ENCODE measurements around the gene SPATA3.
"Not testable (repeated sequence)": the region's sequence is repeated elsewhere in the genome, so short reads cannot be mapped to it uniquely, and the experiment has no call there.

Gene SPATA3

DNA sequence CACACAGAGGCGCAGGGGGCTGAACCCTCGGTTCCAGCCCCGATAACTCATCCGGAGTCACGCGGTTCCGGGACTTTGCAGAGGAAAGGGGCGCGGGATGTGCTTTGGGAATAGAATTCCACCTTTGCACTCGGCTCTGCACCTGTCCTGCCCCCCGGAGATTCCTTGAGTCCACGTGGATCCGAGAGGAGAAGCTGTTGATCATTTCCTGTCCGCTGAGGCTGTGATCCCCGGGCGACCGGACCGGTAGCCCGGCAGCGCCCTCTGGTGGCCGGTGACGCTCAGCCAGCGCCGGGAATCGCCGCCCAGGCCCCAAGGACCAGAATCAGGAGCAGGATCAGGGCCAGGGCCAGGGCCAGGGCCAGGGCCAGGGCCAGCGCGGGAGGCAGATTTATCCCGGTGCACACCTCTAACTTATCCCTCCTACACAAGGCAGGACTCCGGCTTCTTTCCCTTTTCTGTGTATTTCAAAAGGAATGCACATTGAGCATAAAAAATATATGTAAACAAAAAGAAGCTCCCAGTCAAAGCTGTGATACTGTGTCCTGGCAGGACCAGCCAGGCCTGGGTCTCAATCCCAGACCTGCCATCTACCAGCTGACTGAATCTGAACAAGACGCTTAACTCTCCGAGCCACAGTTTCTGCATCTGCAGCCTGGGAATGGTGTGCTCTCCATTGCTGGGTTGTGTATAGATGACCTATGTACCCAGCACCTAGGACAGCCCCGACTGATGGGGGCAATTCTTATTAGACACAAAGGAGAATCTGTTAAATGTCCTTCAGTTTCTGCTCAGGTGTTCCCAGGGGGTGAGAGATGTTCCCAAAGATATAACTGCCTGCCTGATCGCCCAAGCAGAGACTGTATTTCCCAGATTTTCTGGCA is 8.5 kb upstream of the SPATA3 start:
- H3K4me3 ChIP-seq (ENCODE audit: low read length), result 0 out of 2 replicates have a peak overlapping the region, but pooled peaks have one; percentile 2
- DNase-seq (ENCODE audit: low read depth, low spot score), result no peak

DNA sequence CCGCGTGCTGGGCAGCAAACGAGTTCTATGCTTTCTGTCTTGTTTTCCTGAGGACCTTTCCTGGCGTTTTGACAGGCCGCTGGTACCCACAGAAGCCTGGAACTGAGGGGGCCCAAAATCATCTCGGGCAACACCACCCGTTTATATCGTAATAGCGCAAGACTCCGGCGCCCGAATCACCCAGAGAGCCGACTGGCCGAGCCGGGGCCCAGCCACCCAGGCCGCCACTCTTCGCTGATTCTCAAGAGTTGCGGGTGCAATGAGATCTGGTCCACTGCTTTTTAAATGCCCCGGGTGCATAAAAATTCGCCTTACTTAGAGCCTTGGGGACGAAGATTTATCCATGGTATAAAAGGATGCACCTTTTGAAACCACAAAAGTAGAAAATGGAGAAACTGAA is 6.2 kb upstream of the SPATA3 start:
- H3K4me3 ChIP-seq (ENCODE audit: low read length), result no peak overlapping the region
- no peak for DNase-seq (ENCODE audit: low read depth, low spot score)

DNA sequence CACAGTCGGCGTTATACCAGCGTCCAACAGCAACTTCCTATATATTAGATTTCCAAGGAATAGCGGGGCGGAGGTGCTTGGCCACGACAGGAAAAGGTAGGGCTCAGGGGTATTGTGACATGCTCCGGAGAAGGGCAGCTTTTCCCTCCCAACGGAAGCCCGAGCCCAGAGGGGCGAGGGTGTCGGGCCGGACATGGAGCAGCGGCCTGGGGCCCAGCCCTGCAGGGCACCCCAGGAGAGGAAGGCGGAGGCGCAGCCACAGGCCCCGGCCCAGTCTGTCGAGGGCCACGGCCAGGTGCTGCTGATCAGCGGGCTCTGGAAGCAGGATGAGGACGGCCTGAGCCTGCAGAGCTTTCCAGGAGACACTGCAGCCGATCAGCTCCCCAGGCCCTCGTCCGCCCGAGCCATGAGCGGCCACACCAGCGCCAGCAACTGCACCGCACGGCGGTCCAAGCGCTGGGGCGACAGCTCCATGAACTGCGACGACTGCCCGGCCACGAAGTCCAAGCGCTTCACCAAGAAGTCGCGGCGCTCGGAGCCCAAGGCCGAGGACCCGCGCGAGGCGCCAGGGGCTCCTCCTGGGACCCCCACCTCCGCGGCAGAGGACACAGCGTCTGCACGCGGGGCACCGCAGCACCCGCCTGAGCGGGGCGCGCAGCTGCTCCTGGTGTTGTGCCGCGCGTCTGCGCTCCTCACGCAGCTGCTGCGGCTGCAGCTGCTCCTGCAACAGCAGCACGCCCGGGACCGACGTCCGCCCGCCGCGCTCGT is 5.6 kb upstream of the SPATA3 start:
- no peak overlapping the region for H3K4me3 ChIP-seq (ENCODE audit: low read length)
- DNase-seq (ENCODE audit: low read depth, low spot score), result no peak

DNA sequence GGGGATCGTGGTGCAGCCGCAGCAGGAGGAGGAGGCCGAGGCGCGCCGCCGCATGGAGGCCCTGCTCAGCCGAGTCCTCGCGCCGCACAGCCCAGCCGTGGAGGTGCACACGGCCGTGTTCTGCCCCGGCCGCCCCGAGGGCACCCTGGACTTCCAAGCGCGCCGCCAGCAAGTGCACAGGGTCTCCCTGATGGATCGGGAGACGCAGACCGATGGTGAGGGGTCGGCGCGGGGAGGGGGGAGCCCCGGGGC is 5.1 kb upstream of the SPATA3 start:
- DNase-seq (ENCODE audit: low read depth, low spot score), result no peak

DNA sequence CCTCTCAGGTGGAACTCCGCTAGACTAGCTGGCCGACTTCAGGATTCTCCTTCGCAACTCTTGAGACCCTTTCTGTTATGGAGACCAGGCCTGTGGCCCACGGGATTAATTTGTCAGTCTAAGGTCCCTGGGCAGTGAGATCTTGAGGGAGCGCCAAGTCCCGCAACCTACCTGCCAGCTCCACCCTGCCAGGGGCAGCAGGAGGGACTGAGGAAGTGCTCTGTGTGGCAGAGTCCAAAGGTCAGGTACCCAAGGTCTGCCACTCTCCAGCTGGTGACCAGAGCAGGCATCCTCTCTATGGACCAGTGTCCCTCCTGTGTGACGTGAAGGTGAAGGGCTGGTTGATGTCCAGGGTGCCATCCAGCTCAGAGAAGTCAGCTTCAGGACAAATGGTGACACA is 4.3 kb upstream of the SPATA3 start:
- no peak overlapping the region for H3K4me3 ChIP-seq (ENCODE audit: low read length)
- DNase-seq (ENCODE audit: low read depth, low spot score), result no peak

More for the DNA sequence above, 5.1 kb upstream of the SPATA3 start:
- H3K4me3 ChIP-seq (ENCODE audit: low read length), result no peak overlapping the region

DNA sequence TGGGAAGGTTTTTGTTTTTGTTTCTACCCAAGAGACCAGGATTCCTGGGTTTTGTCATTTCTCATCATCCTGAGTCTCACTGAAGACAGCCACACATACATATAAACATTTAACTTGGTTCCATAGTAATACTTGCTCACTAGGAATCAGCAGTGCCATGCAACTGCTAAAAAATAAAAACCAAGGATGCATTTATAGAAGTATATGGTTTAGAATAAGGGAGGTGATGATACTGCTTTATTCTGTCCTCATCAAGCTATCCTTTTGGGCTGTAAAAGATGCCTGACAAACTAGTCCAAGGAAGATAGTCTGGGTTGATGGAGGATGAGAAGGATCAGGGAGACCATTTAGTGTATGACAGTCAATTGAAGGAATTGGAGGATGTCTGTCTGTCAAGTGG is 740 bp downstream of the SPATA3 start:
- no peak overlapping the region for H3K4me3 ChIP-seq (ENCODE audit: low read length)
- DNase-seq (ENCODE audit: low read depth, low spot score), result no peak

DNA sequence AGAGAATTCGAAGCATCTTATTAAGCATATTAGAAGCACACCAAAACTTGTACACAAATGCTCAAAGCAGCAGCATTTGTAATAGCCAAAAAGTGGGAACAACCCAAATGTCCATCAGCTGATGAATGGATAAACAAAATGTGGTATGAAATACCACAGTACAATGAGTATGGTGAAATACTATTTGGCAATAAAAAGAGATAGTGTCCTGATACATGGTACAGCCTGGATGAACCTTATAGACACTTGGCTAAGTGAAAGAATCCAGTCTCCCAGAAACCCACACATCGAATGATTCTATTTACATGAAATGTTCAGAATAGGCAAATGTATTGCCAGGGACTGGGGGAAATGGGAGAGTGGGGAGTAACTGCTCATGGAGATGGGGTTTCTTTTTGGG is 3.0 kb downstream of the SPATA3 start:
- DNase-seq (ENCODE audit: low read depth, low spot score), result no peak
- no peak overlapping the region for H3K4me3 ChIP-seq (ENCODE audit: low read length)

DNA sequence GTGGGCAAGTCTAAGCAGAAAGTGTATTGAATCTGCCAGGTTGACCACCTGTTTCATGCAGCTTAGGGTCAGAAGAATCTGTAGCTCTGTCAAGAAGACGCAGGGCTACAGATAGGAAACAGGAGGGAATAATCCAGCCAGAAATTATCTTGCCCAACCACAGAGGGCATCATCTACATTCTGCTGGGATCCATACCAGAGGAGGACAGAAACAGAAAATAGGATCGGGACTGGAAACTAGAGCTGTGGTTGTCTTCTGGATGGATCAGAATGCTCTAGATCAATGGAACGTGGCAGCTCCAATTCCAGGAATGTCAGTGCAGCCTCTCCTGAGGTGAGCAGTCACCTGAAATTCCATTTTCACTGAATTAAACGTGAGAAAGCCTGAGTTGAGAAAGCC is 3.6 kb downstream of the SPATA3 start:
- no peak overlapping the region for H3K4me3 ChIP-seq (ENCODE audit: low read length)
- DNase-seq (ENCODE audit: low read depth, low spot score), result no peak

DNA sequence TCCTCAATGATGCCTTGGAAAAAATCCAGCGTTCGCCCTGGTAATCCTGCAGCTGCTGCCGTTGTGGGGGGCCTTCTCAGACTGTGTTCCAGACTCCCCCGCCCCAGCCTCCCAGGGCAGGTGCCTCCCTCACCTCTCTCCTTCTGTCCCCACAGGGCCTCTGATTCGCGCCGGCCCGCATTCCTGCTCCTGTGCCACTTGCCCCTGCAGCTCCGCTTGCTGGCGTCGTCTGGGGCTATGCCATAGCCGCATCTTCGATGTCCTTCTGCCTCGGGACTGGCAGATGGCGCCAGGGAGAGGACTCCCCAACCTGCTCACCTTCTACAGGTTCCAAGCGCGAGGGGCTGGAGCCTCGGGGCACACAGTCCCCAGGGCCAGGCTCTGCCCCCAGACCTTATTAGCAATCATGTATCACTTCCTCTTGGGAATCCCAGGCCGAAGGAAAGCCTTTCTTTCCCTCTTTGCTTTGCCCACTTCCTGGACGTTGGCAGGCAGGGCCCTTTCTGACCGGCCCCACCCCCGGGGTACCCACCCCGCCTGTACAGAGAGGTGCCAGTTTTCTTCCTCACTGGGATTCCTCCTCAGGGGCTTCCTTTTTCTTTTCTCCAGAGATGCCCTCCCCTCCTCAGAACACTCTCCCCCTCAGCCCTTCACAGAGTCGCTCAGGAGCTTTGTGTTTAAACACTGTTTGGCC is 4.4 kb downstream of the SPATA3 start:
- no peak overlapping the region for H3K4me3 ChIP-seq (ENCODE audit: low read length)
- DNase-seq (ENCODE audit: low read depth, low spot score), result no peak

DNA sequence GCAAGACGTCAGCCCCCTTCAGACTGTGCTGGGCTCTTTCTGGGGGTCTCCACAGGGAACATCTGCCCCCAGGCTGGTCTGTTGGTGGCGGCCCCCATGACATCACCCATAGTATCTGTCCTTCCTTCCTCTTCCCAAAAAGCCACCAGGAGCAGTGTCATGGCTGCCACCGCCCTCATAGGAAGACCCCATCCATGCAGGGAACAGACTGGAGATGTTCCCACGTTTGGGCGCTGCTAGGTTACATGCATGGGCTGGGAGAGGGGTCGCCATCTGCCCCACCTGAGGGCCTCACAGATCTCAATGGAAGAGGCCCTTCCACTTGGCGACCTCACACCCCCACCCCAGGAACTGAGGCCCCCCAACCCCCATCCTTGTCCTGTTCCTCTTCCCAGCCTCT is 5.1 kb downstream of the SPATA3 start:
- DNase-seq (ENCODE audit: low read depth, low spot score), result no peak
- H3K4me3 ChIP-seq (ENCODE audit: low read length), result no peak overlapping the region

DNA sequence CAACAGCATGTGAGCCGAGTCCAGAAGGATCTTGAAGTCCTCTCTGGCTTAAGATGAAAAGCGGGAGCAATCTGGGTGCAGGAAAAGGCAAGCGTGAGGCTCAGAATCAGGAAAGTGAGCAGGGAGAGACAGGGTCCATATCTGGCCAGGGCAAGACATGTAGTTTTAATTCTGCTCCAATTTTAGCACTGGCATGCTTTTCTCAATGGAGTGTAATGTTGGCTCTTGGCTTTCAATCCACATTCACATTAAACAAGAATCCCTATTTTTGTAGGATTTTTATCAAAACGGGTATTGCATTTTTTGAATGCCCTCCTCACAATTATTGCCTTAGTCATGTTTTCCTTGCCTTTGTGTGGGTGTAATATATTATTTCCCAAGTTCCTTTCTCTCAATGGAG is 6.0 kb downstream of the SPATA3 start:
- DNase-seq (ENCODE audit: low read depth, low spot score), result no peak
- H3K4me3 ChIP-seq (ENCODE audit: low read length), result no peak overlapping the region

DNA sequence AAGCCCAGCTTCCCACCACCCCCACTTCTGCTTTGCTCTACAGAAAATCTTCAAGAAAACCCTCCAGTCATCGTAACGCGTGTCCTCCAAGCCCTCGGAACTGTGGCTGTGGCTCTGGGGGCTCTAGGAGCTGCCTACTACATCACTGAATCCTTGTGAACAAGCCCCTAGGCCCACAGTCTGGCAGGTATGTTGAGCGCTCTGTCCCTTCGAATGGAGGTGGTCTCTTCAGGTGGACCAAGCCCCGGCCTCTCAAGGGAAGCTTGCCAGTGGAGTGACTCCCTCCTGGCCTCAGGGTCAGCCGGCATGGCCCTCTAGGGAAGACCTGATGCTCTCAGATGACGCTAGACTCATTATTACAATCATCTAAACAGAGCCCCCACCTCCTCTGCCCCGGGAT is 6.7 kb downstream of the SPATA3 start:
- no peak for DNase-seq (ENCODE audit: low read depth, low spot score)
- H3K4me3 ChIP-seq (ENCODE audit: low read length), result no peak overlapping the region

DNA sequence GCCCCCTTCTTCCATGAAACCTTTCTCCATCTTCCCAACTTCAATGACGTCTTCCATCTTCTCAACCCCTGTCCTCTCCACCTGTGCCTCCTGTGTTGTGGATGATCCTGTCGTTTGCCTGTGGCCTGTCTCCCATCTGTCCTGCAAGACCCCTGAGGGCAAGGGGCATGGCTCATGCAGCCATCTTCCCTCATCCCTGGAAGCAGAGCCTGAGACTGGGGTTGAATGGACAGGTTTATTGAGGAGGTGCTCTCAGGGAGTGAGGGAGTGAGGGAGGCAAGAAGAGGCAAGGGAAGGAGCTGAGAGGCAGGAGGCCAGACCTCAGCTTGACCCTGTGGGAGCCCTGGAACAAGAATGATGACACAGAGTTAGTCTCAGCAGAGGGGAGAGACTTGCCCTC is 7.3 kb downstream of the SPATA3 start:
- DNase-seq (ENCODE audit: low read depth, low spot score), result no peak

DNA sequence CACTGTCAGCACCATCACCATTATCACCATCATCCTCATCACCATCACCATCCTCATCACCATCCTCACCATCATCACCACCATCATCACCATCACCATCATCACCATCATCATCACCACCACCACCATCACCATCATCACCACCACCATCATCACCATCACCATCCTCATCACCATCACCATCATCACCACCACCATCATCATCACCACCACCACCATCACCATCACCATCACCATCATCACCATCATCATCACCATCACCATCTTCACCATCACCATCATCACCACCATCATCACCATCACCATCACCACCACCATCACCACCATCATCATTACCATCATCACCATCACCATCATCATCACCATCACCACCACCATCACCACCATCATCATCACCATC is 9.0 kb downstream of the SPATA3 start:
- H3K4me3 ChIP-seq (ENCODE audit: low read length), result not testable (repeated sequence)

More for the DNA sequence above, 7.3 kb downstream of the SPATA3 start:
- H3K4me3 ChIP-seq (ENCODE audit: low read length), result no peak overlapping the region

DNA sequence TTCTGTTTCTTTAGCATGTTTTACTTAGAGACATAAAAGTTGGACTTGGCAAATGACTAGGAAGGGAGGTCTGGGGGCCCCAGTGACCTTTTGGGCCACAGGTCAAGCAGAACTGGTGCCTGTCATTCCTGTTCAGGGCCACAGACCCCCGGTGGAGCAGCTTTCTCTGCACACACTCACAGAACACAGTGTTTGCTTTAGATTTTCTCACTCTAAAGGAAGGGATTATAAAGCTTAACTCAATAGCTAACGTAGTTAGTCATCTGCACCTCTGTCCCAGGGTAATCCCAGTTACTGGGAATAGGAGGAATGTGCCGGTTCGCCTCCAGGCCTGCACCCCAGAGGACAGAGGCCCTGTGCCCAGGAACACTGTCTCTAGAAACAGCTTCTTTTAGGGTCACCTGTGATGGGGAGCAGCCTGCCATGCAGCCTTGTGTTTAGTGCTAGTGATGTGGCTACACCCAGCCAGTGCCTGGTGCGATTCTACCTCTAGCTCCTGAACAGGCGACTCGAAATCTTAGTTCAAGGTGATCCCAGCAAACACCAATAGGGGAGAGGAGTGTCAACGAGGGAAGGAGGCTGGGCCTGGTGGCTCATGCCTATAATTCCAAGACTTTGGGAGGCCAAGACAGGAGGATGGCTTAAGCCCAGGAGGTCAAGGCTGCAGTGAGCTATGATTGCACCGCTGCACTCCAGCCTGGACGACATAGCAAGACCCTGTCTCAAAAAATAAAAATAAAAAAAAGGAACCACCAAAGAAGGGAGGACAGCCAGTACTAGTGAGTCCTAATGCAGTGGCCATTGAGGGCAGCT is 11.6 kb downstream of the SPATA3 start:
- H3K4me3 ChIP-seq (ENCODE audit: low read length), result no peak overlapping the region
- no peak for DNase-seq (ENCODE audit: low read depth, low spot score)

More for the DNA sequence above, 9.0 kb downstream of the SPATA3 start:
- DNase-seq (ENCODE audit: low read depth, low spot score), result not testable (repeated sequence)

DNA sequence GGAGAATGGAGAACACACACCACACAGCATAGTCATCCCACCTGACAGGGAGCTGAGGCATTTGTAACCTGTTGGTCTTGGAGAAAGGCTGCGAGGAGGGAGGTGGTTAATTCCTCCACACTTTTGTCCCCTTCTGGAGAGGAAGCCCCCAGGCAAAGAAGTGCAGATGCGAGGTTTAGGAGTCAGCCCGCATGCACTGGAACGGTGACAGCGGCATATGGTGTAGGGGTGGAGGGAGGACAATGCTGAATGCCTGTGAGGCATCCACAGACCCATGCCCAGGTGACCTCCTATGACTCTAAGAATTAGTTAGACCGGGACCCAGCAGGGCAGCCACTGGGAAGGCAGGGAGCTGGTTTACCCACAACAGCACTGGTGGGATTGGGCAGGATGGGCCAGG is 12.2 kb downstream of the SPATA3 start:
- no peak for DNase-seq (ENCODE audit: low read depth, low spot score)

DNA sequence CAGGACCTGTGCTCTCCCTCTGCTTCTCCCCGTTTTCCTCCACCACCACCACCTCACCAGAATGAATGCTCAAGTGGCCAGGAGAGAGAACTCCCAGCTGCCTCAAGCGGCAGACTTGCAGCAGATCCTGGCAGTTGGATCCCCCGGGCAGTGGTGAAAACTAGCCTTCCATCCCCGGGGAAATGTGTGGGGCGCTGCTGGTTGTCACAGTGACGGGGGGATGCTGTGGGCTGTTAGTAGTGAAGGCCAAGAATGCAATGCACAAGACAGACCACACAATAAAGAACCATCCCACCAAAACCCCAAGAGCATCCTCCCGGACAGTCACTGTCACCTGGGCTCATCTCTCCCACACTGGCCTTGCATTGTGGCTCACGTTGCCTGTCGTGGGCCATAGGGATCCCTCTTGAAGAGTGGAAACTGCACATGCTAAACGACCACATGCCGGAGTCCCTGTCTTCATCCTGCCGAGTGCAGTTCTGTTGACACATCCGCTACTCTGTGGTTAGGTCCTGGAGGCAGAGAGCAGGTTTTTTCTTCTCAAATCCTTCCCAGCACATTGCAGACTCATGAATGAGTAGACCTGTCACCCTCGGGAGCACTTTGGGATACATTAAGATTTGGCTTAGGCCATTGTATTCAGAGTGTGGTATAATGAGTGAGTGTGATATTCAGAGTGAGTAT is 13.5 kb downstream of the SPATA3 start:
- no peak for DNase-seq (ENCODE audit: low read depth, low spot score)
- H3K4me3 ChIP-seq (ENCODE audit: low read length), result no peak overlapping the region

More for the DNA sequence above, 12.2 kb downstream of the SPATA3 start:
- H3K4me3 ChIP-seq (ENCODE audit: low read length), result no peak overlapping the region

DNA sequence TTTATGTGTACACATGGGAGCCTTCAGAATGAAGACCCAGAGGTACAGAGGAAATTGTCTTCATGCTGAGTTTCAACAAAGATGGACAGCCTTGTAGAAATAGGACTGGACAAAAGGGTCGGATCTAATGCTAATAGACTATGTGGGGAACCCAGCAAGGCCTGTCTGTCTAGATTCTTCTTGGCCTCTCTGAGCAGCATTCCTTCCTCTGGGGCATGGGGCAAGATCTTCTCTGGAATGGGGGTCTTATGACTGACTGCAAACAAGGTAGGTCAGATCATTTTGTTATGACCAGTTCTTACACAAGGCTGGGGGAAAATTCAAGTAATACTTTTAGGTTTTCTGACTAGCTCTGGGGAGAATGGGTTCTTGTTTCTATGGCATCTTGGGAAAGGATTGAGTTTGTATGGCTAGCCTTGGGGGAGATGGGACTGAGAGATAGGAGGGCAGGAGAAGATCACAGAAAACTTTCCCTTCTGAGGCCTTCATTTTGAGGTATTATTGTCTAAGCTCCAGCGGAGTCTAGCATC is 14.3 kb downstream of the SPATA3 start:
- H3K4me3 ChIP-seq (ENCODE audit: low read length), result no peak overlapping the region
- no peak for DNase-seq (ENCODE audit: low read depth, low spot score)

DNA sequence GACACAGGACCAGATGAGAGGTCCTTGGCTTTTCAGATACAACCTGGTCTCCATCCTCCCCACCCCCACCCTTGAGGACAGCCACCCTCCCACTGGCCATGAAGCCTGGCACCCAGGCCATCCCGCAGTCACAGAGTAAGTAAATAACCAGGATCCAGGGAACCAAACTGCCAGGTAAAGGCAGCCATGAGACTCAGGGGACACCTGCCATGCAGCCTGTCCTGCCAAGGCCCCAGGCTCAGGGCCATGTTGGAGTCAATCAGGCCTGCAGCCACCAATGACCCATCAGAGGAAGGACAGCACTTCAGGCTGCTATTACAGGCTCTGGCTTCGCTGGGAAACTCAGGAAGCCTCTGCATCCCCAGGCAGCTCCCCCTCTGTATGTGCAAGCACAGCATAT is 15.6 kb downstream of the SPATA3 start:
- H3K4me3 ChIP-seq (ENCODE audit: low read length), result no peak overlapping the region
- no peak for DNase-seq (ENCODE audit: low read depth, low spot score)

All from Jurkat, Clone E6-1 (cell line).